Body of pancreas (tissue), 4 donors: ENCODE results near the gene SLC1A7. TPM values are rescaled to one million over a fixed set of nuclear protein-coding genes. Genes with fewer than 3 reads are reported as not detected.
A peak's percentile ranks its signal among the peaks of the same experiment; 100 is the strongest.

Source experiments
- ATAC-seq: fragments of 150-250 bp; one replicate; pipeline ENCODE4 v1.9.1; 2016
- DNase-seq, 4 donors: peaks; one replicate each; pipeline ENCODE4 v3.0.0-alpha.2; 2019
- H3K27ac ChIP-seq, 4 donors: fragments of 200-600 bp; sonication (generic); 1 replicate in 3 of 4; 2 replicates in 1 of 4; pipeline versions ENCODE4 v1.5.1 to v1.6.1; 2016 to 2019; ENCODE audit warnings: mild to moderate bottlenecking in 1 of 4, mixed read lengths in 1 of 4, moderate library complexity in 1 of 4
- H3K27me3 ChIP-seq, 2 donors: fragments of 200-600 bp; sonication (generic); one replicate each; pipeline ENCODE4 v1.6.0; 2016; ENCODE audit warnings: mild to moderate bottlenecking in 1 of 2
- H3K36me3 ChIP-seq, 2 donors: fragments of 200-600 bp; sonication (generic); replicated peaks in 1 of 2; 2 replicates each; pipeline ENCODE4 v1.5.1; 2016; ENCODE audit warnings: low read depth in 2 of 2; ENCODE audit not compliant: insufficient read depth in 1 of 2
- H3K4me1 ChIP-seq: fragments of 200-600 bp; sonication (generic); one replicate; pipeline ENCODE4 v1.6.0; 2016
- H3K4me3 ChIP-seq, 2 donors: fragments of 200-600 bp; sonication (generic); 1 replicate in 1 of 2; 2 replicates in 1 of 2; pipeline ENCODE4 v1.5.1; 2016 to 2019
- H3K9me3 ChIP-seq, 3 donors: fragments of 200-600 bp; sonication (generic); 1 replicate in 2 of 3; 2 replicates in 1 of 3; pipeline ENCODE4 v1.5.1; 2016
- POLR2A ChIP-seq, 3 donors: fragments of 450-650 bp; IDR thresholded peaks; one replicate each; pipeline ENCODE4 v1.6.1; 2016; ENCODE audit warnings: antibody characterized with exemption in 3 of 3, mild to moderate bottlenecking in 2 of 3
- WGBS, 2 donors: methylation state at CpG; one replicate each; pipeline ENCODE4 v1.1.5; 2017; 5-methylcytosine and 5-hydroxymethylcytosine counted together
- intact Hi-C: fragments of 100-400 bp; cut with DNase I; formaldehyde crosslinking; loops from one replicate; pipeline ENCODE4 v1.15.1; 2023
- total RNA-seq, 2 donors: library from RNA; depleted of rRNA; stranded (reverse); fragments of >200 nt; gene quantifications; one replicate each; pipeline ENCODE4 v1.1.0, GENCODE V29; 2016
- TF ChIP-seq, protein P1 (sequence below), 7 experiments: fragments of 450-650 bp in 4 of 7; fragments of 200-600 bp in 3 of 7; sonication (generic) in 3 of 7; IDR thresholded peaks; one replicate each; pipeline ENCODE4 v1.5.1; 2016 to 2019; ENCODE audit warnings: antibody characterized with exemption in 7 of 7

The SLC1A7 gene
- not detected for total RNA-seq

GRCh38 chr1:53142226-53142853 lies at the start of gene SLC1A7:
Gene SLC1A7 (minus strand): TSS chr1:53142638. CDS start chr1:53142449, 189 bp downstream.
- intact Hi-C loops = no loop called here

GRCh38 chr1:53190210-53190611 lies 47.8 kb upstream of the SLC1A7 start:
- no peaks in the 10 kb centered on the region for H3K36me3 ChIP-seq
- 51 to 71% methylated on average over 6 to 10 of the region's 10 CpGs for WGBS, 2 donors
- ATAC-seq (peak; percentile 67), DNase-seq (peak; percentile 29 to 54 (median 42))
- H3K27ac ChIP-seq = peak overlapping the region in 1 of 4 donors; percentile 29
- intact Hi-C loops = no loop called here
- H3K4me3 ChIP-seq = no peak overlapping the region
- peaks cover 14% of the 10 kb centered on the region for H3K4me1 ChIP-seq
- H3K27me3 ChIP-seq = no peaks in the 10 kb centered on the region
- H3K9me3 ChIP-seq = no peaks in the 10 kb centered on the region
- TF ChIP-seq, protein P1, sequence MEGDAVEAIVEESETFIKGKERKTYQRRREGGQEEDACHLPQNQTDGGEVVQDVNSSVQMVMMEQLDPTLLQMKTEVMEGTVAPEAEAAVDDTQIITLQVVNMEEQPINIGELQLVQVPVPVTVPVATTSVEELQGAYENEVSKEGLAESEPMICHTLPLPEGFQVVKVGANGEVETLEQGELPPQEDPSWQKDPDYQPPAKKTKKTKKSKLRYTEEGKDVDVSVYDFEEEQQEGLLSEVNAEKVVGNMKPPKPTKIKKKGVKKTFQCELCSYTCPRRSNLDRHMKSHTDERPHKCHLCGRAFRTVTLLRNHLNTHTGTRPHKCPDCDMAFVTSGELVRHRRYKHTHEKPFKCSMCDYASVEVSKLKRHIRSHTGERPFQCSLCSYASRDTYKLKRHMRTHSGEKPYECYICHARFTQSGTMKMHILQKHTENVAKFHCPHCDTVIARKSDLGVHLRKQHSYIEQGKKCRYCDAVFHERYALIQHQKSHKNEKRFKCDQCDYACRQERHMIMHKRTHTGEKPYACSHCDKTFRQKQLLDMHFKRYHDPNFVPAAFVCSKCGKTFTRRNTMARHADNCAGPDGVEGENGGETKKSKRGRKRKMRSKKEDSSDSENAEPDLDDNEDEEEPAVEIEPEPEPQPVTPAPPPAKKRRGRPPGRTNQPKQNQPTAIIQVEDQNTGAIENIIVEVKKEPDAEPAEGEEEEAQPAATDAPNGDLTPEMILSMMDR (IDR thresholded peaks at IDR 0.05) = peak in 3 of 7 experiments; percentile 18 to 23 (median 22)
- no peak for TF ChIP-seq POLR2A (IDR thresholded peaks at IDR 0.05)

More at GRCh38 chr1:53142226-53142853, at the start of gene SLC1A7:
- H3K27me3 ChIP-seq = no peaks in the 10 kb centered on the region
- no peaks in the 10 kb centered on the region for H3K36me3 ChIP-seq
- no peak within 1 kb of the TSS for H3K27ac ChIP-seq
- peaks cover 22% of the 10 kb centered on the region for H3K4me1 ChIP-seq
- WGBS, 2 donors = 93 to 96% methylated on average over 9 to 21 of the region's 21 CpGs
- no peaks in the 10 kb centered on the region for H3K9me3 ChIP-seq
- no peak for TF ChIP-seq POLR2A (IDR thresholded peaks at IDR 0.05)
- TF ChIP-seq, protein P1 (IDR thresholded peaks at IDR 0.05) = no peak
- H3K4me3 ChIP-seq = no peak within 1 kb of the TSS
- DNase-seq (no peak), ATAC-seq (no peak)

DNA sequence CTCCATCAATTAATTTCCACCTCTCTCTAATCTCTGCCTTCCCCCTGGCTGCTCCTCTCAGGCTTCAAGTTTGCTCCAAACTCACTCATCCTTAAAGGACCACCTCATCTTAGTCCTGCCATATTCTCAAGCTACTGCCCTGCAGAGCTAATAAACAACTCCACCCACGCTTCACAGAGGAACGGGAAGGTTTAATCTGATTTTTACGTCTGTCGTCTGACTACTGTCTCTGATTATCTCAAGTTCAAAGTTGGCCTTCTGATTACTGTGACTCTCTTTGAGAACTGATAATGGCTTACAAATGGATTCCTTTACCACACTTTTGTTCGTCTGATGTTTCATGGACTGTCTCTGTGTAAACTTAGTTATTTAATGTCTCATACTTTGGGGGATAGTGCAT lies 46.6 kb upstream of the SLC1A7 start:
- Histone ChIP-seq H3K27ac (no peak overlapping the region), H3K9me3 (no peaks in the 10 kb centered on the region), H3K4me3 (no peak overlapping the region), H3K27me3 (no peaks in the 10 kb centered on the region), H3K4me1 (peaks cover 9% of the 10 kb centered on the region), H3K36me3 (no peaks in the 10 kb centered on the region)
- WGBS, 2 donors = 47 to 60% methylated on average over 5 of the region's 5 CpGs
- DNase-seq (no peak), ATAC-seq (no peak)
- TF ChIP-seq POLR2A (IDR thresholded peaks at IDR 0.05) = no peak
- TF ChIP-seq, protein P1 (IDR thresholded peaks at IDR 0.05) = no peak
- intact Hi-C loops = loop anchor here (5.0 to 10.0 kb wide), 2 partner anchors 174 to 272 kb away; no protein-coding TSS in a partner anchor

GRCh38 chr1:53188099-53188498 lies 45.7 kb upstream of the SLC1A7 start:
- no peaks in the 10 kb centered on the region for H3K9me3 ChIP-seq
- no peaks in the 10 kb centered on the region for H3K27me3 ChIP-seq
- TF ChIP-seq, protein P1 (IDR thresholded peaks at IDR 0.05) = no peak
- no peak for TF ChIP-seq POLR2A (IDR thresholded peaks at IDR 0.05)
- no peaks in the 10 kb centered on the region for H3K36me3 ChIP-seq
- peaks cover 8% of the 10 kb centered on the region for H3K4me1 ChIP-seq
- intact Hi-C loops = loop anchor here (5.0 to 10.0 kb wide), 2 partner anchors 173 to 271 kb away; no protein-coding TSS in a partner anchor
- 71 to 79% methylated on average over 4 of the region's 4 CpGs for WGBS, 2 donors
- ATAC-seq (no peak), DNase-seq (no peak)
- no peak overlapping the region for H3K27ac ChIP-seq
- H3K4me3 ChIP-seq = no peak overlapping the region

DNA sequence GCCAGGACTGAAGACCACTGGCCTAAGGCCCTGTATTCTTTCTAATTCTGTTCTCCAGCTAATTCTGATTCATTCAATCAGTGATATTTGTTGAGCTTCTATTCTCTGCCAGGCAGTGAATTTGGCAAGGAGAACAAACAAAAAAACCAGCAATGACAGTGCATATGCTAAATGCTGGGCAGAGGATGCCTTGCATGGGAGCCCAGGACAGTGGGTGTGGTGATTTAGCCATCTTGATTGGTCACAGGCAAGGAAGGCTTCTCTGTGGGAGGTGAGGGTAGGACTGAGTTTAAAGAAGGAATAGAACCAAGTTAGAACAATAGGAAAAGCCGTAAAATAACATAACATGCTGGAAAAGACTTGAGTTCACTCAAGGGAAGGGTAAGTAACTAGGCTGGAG lies 45.0 kb upstream of the SLC1A7 start:
- no peak overlapping the region for H3K4me3 ChIP-seq
- H3K27me3 ChIP-seq = no peaks in the 10 kb centered on the region
- no peak for TF ChIP-seq POLR2A (IDR thresholded peaks at IDR 0.05)
- TF ChIP-seq, protein P1 (IDR thresholded peaks at IDR 0.05) = no peak
- H3K4me1 ChIP-seq = peaks cover 11% of the 10 kb centered on the region
- intact Hi-C loops = loop anchor here (5.0 to 10.0 kb wide), 2 partner anchors 173 to 270 kb away; no protein-coding TSS in a partner anchor
- no peak overlapping the region for H3K27ac ChIP-seq
- ATAC-seq (no peak), DNase-seq (no peak)
- no peaks in the 10 kb centered on the region for H3K9me3 ChIP-seq
- no peaks in the 10 kb centered on the region for H3K36me3 ChIP-seq
- WGBS, 2 donors = 79 to 91% methylated on average over 1 of the region's 1 CpG
